Non-pigmented ciliary epithelial cell (primary cell): ENCODE data around the gene BHLHE23.

Experiments used
- DNase-seq: peaks from one replicate; pipeline ENCODE4 v3.0.0-alpha.2; 2010; ENCODE audit warnings: low read depth

Gene BHLHE23

DNA sequence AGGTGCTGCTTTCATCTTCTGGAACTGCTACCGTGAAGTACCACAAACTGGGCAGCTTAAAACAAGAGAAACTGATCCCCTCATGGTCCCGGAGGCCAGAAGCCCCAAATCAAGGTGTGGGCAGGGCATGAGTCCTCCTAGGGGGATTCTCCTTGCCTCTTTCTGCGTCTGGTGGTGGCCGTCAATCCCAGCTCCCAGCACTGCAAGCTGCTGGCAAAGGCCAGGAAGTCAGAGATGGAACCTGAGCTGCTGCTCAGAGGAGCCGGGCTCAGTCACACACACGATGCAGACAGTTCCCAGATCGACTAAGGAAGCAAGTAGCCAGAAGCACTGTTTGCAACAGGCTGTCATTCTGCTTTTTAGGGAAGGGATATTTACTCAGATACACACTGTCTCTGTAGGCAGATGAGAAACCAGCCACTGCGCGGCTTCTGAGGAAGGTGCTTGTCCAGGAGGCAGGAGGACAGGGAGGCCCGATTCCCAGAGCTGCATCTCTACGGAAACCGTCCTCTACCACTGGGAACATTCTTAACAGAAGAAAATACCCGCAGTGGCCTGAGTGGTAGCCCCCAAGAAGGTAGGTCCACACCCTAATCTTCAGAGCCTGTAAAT lies 15.5 kb downstream of the BHLHE23 start:
- no peak for DNase-seq

DNA sequence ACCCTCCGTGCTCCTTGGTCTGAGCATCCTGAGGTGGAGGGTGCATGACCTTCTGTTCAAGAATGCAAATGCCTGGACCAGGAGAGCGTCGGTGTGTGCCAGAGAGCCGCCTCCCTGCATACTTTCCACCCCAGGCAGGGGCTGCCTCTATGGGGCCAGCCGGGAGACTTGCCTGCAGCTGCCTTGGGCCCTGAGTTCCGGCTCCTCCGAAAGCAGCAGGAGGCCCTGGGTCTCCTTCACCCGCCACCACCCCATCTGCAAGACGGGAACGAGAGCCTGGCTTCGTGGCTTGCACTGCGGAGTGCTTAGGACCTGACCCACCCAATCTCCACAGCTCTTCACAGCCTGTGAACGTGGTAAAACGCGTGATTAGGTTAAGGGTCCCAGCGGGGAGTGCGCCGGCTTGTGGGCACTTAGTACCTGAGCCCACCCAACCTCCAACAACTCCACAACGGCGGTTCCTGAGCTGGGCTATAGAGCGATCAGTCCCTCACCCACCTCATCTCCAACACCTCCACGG lies 16.4 kb downstream of the BHLHE23 start:
- DNase-seq: no peak

DNA sequence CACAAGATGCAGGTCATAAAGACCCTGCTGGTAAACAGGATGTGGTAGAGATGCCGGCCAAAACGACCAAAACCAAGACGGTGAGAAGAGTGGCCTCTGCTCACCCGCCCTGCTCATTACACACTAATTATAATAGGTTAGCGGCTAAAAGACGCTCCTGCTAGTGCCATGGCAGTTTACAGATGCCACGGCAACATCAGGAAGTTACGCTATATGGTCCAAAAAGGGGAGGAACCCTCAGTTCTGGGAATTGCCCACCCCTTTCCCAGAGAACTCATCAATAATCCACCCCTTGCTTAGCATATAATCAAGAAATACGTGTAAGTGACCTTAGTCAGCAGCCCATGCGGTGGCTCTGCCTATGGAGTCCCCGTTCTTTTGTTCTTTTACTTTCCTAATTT lies 17.6 kb downstream of the BHLHE23 start:
- DNase-seq: no peak

DNA sequence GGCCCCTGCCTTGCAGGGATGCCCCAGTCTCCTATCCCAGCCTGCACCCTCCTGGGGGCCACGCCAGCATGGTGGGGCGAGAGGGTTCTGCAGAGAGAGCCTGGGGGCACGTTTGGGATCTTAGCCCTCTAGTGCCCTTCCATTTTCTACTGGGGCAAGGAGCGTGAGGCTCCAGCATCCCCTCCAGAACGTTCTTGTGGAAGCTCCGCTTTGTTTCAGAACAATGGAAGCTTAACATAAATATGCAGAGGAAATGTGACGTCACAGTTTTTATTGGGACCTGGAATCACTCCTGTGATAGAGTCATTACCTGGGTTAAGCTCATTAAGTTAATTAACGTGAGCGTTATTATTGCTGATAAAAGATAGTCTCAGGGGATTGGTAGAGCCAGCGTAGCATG lies 19.6 kb downstream of the BHLHE23 start:
- no peak for DNase-seq

DNA sequence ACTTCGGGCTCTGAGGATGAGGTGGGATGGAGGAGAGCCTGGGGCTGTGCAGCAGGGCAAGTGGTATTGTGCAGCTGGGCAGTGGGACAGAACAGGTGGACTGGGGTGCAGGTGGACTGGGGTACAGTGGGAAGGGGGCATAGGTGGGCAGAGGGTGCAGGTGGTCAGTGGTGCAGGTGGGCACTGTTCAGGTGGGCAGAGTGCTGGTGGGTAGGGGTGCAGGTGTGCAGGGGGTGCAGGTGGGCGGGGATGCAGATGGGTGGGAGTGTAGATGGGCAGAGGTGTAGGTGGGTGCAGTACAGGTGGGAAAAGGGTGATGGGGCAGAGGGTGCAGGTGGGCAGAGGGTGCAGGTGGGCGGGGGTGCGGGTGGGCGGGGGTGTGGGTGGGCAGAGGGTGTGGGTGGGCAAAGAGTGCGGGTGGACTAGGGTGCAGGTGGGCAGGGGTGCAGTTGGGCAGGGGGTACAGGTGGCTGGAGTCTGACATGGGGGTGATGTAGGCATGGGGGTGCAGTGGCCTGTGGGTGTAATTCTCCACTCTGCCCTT lies 20.4 kb downstream of the BHLHE23 start:
- no peak for DNase-seq

DNA sequence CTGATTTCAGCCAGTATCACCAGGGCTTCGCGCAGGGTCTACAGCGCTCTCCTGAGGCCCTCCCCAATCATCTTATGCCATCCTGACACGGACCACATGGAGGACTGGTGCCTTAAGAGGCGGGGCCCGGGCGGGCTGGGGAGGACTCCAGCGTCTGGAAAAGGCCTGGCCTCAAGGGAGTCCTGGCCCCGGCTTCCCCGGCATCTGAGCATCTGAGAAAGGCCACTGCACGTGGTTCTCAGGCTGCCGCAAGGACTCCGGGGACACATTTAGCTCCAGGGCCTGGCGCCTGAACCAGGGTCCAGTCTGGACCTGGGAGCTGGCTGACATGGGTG lies 21.4 kb downstream of the BHLHE23 start:
- no peak for DNase-seq

DNA sequence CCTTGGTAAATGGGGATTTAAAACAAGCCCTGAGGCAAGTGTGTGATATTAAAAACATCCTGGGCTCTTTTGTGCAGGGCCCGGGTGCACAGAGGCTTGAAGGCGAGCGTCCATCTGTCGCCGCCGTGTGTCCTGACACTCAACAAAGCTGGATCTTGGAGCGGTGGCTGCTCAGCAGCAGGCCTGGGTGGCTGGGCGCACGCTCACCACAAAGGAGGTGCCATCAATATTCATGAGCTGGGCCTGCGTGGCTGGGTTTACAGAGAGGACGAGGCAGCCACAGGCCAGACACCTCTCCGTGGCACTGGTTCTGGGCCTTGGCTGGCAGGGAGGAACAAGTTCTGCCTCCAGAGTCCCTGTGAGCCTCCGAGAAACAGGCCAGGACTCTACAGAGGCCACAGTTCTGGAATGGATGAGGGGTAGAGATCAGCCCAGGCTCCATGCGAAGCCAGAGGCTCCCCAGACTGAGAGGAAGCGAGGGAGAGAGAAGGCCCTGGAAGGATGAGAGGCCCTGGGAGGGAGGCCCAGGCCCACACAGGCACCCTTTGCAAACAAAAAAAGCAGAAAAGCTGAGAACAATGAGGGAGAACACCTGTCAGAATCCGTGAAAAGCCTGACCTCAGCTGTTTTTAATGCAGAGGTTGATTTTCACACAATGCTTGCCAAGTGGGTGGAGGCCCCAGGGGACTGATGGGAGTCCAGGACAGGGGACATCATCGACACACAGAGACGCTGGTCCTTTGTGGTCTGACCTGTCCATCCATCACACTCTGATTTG lies 21.9 kb downstream of the BHLHE23 start:
- DNase-seq: no peak

DNA sequence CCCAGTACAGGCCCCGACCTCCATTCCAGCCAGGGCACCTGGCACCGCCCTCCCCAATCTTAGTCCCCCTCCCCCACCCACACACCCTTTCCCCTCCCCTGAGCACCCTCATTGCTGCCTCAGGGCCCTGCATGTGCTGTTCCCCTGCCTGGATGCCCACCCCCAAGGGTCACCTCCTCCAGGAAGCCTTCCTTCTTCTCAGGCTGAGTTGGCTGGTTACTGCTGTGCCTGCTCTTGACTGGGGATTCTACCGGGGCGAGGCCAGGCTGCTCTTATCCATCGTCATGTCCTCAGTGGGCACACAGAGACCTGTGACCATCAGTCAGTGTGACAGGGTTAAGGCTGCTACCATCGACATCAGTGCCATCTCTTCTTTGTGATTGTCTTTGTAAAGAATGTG lies 23.6 kb downstream of the BHLHE23 start:
- DNase-seq: no peak

DNA sequence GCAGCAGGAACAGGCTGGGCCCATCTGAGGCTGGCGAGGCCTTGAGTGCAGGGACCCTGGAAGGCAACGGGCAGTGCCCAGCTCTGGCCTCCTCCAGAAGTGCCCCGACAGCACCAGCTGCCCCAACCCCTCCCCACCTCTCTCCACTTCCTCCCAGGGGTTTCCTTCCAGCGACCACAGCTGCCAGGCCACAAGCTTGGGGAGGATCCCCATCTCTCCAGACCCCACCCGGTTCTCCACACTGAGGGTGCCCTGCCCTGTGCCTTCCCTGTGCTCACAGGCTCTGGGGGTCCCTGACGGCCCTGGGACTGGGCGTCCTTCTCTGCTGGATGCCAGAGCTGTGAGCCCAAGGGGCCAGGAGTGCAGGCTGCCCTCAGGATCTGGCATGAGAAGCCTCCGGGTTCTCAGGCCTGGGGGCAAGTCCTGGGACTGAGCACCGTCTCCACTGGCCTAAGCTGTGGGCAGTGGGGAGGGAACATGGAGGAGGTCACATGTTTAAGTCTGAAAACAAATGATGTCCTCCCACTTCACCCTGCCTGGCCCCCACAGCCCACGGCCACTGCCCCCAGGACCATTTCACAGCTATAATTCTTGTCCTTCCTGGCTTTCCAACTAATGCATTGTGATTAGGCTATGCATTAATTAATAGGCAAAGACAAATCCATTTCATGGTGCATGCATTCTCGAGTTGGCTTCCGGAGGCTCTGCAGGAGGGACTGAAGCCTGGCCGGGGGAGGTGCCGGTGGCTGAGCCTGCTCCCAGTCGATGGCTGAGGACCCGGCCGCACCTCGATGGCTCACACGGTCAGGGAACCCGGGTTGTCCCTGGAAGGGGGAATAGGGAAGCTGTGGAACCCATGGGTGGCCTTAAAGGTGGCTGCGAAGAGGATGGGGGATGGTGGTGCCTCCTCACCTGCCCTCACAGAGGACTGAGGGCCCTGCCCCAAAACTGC lies 24.4 kb downstream of the BHLHE23 start:
- DNase-seq: no peak

DNA sequence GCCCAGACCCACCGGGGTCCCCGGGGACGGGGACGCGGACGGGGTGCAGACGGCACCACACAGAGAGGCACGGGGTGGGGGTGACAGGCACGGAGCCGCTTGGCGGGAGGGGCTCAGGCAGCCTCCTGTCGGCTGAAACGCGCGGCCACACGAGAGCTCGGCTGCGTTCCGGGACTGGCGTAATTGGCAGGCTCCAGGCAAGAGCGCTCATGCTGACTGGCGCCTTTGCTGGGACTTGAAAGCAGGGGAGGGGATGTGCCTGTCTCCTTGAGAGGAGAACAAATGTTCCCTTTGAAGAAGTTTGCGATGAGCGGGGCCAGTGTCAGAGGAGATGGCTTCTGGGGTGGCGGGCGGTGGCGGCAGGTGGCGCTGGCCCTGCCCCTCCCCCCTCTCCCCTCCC lies 25.8 kb downstream of the BHLHE23 start:
- no peak for DNase-seq

DNA sequence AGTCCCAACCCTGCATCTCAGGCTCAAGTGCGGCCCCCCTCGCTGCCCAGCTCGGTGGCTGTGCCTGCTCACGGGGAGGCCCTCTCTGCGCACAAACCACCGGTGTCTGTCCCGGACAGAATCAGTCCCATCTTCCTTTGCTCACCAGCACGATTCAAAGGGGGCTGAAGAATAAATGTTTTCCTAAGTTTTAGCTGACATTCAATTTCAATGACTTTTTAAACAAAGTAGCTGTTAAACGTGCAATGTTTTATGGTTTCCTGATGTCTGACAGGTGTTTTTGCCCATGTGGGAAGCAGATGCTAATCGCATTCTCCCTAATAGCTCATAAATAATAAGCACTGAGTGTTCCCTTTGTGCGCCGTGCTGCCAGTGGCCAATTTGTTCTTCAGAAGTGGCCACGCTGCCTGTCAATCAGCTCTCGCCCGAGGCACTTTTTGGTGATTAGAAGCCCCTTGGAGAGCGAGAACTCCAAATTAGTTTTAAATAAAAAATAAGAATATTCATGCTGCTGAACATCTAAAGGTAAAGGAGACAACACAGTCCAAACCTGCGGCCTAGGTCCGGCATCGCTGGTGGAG lies 26.3 kb downstream of the BHLHE23 start:
- no peak for DNase-seq

DNA sequence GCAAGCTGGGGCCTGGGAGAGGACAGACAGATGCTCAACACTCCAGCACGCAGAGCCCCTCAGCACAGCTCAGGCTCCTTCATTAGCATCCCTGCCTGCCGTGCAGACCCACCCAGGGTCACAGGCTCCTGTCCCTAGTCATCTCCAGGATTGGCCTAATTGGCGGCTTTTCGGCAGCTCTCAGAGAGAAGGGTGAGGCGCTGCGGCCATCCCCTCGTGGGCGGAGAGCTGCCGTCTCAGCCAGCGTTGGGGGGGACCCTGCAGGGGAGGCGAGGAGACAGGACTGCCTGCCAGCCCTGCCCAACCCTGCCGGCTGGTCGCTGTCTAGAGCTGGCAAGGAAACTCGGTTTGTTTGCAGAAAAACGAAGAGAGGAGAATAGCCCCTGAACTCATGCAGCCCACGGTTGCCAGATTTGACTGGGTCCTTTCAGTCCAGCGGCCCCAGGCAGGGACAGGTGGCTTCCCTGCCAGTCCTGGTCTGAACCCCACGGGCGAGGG lies 26.8 kb downstream of the BHLHE23 start:
- DNase-seq: no peak

DNA sequence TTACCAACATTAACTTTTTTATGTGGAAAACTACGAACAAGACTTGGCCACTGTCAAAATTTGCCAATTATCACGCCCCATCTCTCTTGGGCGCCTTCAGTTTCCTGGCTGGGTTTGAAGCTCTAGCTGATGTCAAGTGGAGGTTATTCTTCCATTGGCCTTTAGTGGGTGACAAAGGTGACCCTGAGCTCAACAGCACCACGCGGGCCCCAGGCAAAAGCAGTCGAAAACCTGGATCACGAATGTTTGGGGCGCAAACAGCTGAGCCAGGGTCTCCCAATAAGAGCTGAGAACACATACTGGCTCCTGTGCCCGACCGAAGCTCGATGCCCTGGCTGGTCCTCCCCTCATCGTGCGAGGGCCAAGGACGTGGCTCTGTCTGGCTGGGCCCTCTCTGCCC lies 27.5 kb downstream of the BHLHE23 start:
- no peak for DNase-seq

DNA sequence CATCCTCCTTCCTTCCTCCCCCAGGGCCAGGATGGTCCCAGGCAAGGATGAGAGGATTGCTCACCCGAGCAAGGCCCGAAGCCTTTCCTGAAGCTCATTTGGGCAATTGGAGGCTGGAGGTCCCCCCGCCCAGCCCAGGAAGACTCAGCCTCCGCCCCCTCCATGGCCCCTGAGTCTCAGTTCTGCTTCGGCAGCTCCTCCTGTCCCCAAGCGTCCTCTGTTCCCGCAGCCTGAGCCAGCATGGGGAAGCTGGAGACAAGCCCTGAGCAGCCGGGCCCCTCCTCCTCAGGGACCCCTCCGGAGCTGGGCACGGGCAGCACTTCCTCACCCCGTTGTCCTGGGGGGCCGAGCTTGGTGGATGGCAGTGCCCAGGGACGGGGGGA lies 28.2 kb downstream of the BHLHE23 start:
- no peak for DNase-seq

DNA sequence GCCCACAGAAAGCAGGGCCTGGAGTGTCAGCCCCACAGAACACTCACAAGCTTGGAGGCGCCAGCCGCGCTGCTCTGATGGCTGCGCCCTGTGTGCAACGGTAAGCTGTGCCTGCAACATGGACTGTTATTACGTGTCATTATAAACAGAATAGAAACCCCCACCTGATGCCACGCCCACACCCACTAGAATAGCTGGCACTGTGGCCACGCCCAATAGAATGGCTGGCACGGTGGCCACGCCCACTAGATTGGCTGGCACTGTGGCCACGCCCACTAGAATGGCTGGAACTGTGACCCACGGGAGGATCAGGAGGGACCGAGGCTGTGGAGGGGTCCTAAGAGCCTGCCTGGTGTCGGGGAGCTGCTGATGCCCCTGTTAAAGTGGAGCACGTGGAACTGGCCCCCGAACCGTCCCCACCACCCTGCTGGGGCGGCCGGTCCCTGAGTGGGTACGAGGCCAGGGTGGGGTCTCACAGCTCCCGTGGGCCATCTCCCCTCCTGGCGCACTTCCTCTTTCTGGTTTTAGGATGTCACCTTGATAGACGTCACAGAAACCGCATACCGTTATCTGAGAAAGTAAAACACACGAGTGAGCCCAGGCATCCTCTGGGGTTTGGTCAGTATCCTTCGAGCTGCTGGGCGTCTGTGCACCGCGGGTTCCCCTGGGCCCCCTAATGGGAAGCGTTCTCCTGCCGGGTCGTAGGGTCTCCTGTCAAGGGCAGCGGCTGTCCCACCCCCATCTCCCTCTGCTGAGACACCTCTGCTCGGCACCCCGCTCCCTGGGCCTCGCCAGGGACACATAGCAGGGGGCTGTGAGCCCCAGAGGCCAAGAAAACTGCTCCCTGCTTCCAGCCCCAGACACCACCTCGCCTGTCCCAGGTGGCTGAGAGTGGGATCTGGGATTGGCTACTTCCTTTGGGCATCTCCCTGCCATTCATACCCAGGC lies 28.9 kb downstream of the BHLHE23 start:
- no peak for DNase-seq

DNA sequence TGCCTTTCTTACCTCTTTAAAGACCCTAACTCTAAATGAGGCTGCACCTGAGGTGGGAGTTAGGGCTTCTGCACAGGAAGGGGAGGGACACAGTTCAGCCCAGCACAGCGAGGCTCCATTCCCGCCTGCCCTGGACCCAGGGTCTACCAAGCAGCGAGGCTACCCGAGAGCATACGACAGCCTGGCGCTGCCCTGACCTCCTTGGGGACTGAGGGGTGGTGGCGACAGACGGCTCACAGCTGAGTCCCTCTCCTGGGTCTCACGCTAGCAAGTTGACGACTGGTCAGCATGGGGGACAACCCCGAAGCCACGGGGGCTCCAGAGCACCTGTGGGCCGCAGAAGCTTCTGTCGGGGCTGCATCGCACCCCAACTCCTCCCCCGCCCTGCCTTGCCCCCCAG lies 29.9 kb downstream of the BHLHE23 start:
- DNase-seq: no peak

DNA sequence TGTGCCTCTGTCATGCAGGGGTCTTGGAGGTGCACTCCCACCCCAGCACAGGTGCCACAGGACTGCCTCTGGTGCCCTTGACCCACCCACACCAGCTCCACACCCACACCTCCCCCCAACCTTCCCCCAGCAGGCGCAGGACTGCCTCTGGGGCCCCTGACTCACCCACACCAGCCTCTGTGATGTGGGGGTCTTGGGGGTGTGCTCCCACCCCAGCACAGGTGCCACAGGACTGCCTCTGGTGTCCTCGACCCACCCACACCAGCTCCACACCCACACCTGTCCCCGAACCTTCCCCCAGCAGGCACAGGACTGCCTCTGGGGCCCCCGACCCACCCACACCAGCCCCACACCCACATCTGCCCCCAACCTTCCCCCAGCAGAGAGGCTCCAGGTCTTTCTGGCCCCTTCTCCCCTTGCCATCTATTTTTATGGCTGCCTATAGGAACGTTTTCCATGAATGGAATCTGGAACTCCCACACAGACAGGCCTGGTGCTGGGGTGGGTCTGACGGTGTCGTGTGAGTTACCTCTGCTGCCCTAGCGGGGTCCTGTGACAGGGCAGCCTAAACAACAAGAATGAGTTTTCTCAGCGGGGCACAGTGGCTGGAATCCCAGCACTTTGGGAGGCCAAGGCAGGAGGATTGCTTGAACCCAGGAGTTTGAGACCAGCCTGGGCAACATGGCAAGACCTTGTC lies 30.8 kb downstream of the BHLHE23 start:
- DNase-seq: no peak

DNA sequence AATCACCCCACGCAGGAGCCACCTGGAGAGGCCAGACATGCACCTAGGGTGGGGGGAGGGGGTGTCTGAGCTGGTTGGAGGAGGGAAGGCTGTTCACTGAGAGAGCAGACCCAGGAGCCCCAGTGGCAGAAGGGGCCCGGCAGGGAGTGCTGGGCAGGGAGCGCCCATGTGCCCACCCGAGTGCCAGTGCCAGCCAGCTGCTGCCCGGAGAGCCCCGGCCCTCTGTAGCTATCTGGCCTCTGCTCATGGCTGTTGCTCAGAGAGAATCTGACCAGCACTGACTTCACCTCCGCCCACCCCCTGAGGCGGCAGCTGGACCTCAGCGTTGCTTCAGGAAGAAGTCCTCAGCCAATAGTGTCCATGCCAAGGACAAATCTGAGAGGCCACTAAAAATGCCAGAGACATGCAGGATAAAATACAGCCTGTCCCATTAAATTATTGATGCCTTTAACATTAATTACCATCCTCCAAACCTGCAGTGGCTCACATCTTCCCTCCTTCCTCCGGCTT lies 31.5 kb downstream of the BHLHE23 start:
- no peak for DNase-seq

DNA sequence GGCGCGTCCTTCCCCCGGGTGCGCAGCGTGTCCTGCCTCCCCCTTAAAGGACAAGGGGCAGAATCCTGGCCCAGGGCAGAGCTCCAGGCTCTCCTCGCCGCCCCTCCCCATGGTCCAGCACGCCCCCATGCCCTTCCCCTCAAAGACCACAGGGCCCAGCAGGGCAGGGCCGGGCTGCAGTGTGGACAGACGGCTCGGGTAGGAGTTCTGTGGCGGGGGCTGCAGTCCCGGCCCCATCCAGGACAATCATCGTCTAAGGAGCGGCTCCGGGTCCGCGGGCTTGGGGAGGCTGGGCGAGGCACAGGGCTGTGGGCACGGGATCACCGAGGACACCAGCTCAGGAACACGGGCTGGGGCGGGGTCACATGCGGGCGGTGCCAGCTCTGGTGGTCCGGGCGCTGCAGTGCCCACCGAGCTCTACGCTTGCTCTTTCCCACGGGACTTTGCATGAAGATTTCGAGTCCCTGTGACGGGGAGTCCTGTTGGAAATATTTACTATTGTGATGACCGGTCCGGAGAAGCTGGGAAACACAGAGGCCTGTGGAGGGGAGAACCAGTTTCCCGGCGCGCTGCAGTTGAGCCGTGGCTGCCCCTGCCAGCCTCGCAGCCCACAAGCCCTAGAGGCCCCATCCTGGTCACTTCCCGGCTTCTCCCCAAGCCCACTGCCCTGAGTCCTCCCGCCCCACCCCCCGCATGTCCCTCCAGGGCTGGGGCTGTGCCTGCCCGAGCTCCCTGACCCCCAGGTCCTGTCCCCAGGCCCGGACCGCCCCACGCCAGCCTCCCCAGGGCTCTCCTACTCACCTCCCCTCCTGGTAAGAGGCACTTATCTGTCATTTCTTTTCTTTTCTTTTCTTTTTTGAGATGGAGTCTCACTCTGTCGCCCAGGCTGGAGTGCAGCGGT lies 33.7 kb downstream of the BHLHE23 start:
- DNase-seq: no peak
